ENCODE results near the gene MLYCD.

GRCh38 chr16:83890359-83890758 is 8.6 kb upstream of the MLYCD start:
- no peak for TF ChIP-seq CTCF (IDR thresholded peaks at IDR 0.05; ENCODE audit: insufficient read depth, low read depth, low read length)
- TF ChIP-seq EZH2 (IDR thresholded peaks at IDR 0.05; ENCODE audit: insufficient read depth, low read length) = no peak

Measured in astrocyte (in vitro differentiated cells and primary cell).